Neural progenitor cell (in vitro differentiated cells): ENCODE measurements around the gene TLE3.

Experiments used
- EZH2 ChIP-seq: fragments of 200-600 bp; sonication (generic); IDR thresholded peaks from 2 replicates; pipeline ENCODE4 v1.6.1; 2017; ENCODE audit warnings: antibody characterized with exemption, mild to moderate bottlenecking, moderate library complexity
- TF ChIP-seq, protein P1 (sequence below): fragments of 200-600 bp; sonication (generic); IDR thresholded peaks from 2 replicates; pipeline ENCODE4 v1.5.1; 2017; ENCODE audit warnings: antibody characterized with exemption, mild to moderate bottlenecking

DNA sequence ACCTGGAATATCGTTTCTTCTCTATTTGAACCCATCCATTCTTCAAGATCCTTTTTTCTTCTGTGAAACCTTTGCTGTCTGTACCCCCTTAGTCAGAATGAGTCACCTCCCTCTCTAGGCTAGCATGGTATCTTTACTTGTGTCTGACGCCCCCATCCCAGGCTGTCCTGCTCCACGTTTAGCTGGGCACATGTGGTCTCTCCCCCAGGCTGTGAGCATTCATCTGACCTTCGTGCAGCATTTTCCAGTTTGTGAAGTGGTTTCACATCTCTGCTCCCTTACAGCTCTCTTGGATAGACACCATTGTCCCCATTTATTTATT lies 14.3 kb upstream of the TLE3 start:
- TF ChIP-seq, protein P1, sequence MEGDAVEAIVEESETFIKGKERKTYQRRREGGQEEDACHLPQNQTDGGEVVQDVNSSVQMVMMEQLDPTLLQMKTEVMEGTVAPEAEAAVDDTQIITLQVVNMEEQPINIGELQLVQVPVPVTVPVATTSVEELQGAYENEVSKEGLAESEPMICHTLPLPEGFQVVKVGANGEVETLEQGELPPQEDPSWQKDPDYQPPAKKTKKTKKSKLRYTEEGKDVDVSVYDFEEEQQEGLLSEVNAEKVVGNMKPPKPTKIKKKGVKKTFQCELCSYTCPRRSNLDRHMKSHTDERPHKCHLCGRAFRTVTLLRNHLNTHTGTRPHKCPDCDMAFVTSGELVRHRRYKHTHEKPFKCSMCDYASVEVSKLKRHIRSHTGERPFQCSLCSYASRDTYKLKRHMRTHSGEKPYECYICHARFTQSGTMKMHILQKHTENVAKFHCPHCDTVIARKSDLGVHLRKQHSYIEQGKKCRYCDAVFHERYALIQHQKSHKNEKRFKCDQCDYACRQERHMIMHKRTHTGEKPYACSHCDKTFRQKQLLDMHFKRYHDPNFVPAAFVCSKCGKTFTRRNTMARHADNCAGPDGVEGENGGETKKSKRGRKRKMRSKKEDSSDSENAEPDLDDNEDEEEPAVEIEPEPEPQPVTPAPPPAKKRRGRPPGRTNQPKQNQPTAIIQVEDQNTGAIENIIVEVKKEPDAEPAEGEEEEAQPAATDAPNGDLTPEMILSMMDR, result no peak
- TF ChIP-seq EZH2, result no peak
